Naive thymus-derived CD4-positive, alpha-beta T cell (primary cell): Measurements from ENCODE around the gene VPS13A. TPM values are rescaled to one million over a fixed set of nuclear protein-coding genes. Genes with fewer than 3 reads are reported as not detected.
"Not testable (repeated sequence)": the region's sequence is repeated elsewhere in the genome, so short reads cannot be mapped to it uniquely, and the experiment has no call there.

Experiments
- ATAC-seq: fragments of 150-1000 bp; cut with Tn5 transposase; 2 replicates; pipeline ENCODE4 v1.10.0; 2021; ENCODE audit warnings: mild to moderate bottlenecking, moderate library complexity
- CTCF ChIA-PET: fragments of 350-600 bp; sonication (Branson Sonifier 250); formaldehyde crosslinking; loops from one replicate; lab custom pipeline; 2021; ENCODE audit warnings: antibody characterized with exemption; lab: Charles Lee
- POLR2A ChIA-PET: fragments of 350-600 bp; sonication (Branson Sonifier 250); formaldehyde crosslinking; loops from one replicate; lab custom pipeline; 2021; ENCODE audit warnings: antibody characterized with exemption, inconsistent platforms; lab: Charles Lee
- DNase-seq, 9 donors: peaks; one replicate each; pipeline versions ENCODE4 v3.0.0 to v3.0.0-alpha.2; 2020 to 2022; ENCODE audit warnings: mixed read lengths in 1 of 9
- H3K27ac ChIP-seq: one replicate; pipeline ENCODE4 v1.7.0; 2013; ENCODE audit warnings: mild to moderate bottlenecking, low read depth, low read length, moderate library complexity
- H3K27me3 ChIP-seq, 2 donors: one replicate each; pipeline ENCODE4 v1.7.0; 2013; ENCODE audit warnings: low read length in 2 of 2, mild to moderate bottlenecking in 2 of 2, moderate library complexity in 2 of 2; ENCODE audit not compliant: control insufficient read depth in 2 of 2, insufficient read depth in 2 of 2
- H3K36me3 ChIP-seq, 3 experiments: 1 replicate in 2 of 3; 2 replicates in 1 of 3; pipeline ENCODE4 v1.7.0; 2013; ENCODE audit warnings: low read length in 3 of 3, mild to moderate bottlenecking in 3 of 3, moderate library complexity in 1 of 3; ENCODE audit not compliant: insufficient read depth in 3 of 3, control insufficient read depth in 2 of 3
- H3K4me1 ChIP-seq, 2 donors: one replicate each; pipeline ENCODE4 v1.7.0; 2013; ENCODE audit warnings: low read length in 2 of 2, mild to moderate bottlenecking in 2 of 2, moderate library complexity in 1 of 2; ENCODE audit not compliant: control insufficient read depth in 2 of 2, insufficient read depth in 2 of 2
- H3K4me3 ChIP-seq: 2 replicates; pipeline ENCODE4 v1.7.0; 2013; ENCODE audit warnings: mild to moderate bottlenecking, low read length
- H3K9me3 ChIP-seq, 3 experiments: 1 replicate in 2 of 3; 2 replicates in 1 of 3; pipeline ENCODE4 v1.7.0; 2013; ENCODE audit warnings: low read length in 3 of 3; ENCODE audit not compliant: control insufficient read depth in 2 of 3
- H3K27ac Mint-ChIP-seq, 9 donors: one replicate each; pipeline ENCODE4 v1.8.0; 2020 to 2022; ENCODE audit warnings: mixed read lengths in 9 of 9, mild to moderate bottlenecking in 8 of 9, moderate library complexity in 5 of 9, inconsistent platforms in 2 of 9
- H3K27me3 Mint-ChIP-seq, 5 donors: one replicate each; pipeline ENCODE4 v1.8.0; 2021 to 2022; ENCODE audit warnings: mixed read lengths in 5 of 5, mild to moderate bottlenecking in 1 of 5
- H3K36me3 Mint-ChIP-seq, 5 donors: one replicate each; pipeline ENCODE4 v1.8.0; 2020 to 2022; ENCODE audit warnings: mixed read lengths in 5 of 5, mild to moderate bottlenecking in 3 of 5, inconsistent platforms in 1 of 5
- H3K4me1 Mint-ChIP-seq, 7 donors: one replicate each; pipeline ENCODE4 v1.8.0; 2020 to 2022; ENCODE audit warnings: mixed read lengths in 7 of 7, mild to moderate bottlenecking in 3 of 7, inconsistent platforms in 1 of 7
- H3K4me3 Mint-ChIP-seq, 10 donors: one replicate each; pipeline ENCODE4 v1.8.0; 2020 to 2022; ENCODE audit warnings: mild to moderate bottlenecking in 10 of 10, mixed read lengths in 10 of 10, moderate library complexity in 6 of 10, inconsistent platforms in 2 of 10
- H3K9me3 Mint-ChIP-seq, 11 donors: one replicate each; pipeline ENCODE4 v1.8.0; 2020 to 2022; ENCODE audit warnings: mixed read lengths in 11 of 11, mild to moderate bottlenecking in 4 of 11, inconsistent platforms in 1 of 11, moderate library complexity in 1 of 11
- intact Hi-C, 2 donors: fragments of 100-400 bp; cut with micrococcal nuclease; formaldehyde crosslinking; loops; one replicate each; pipeline ENCODE4 v1.15.1; 2023
- polyA plus RNA-seq, 2 donors: library from polyadenylated mRNA; unstranded; fragments of 300-500 nt; fragmentation: Illumina TruSeq; gene quantifications; one replicate each; pipeline ENCODE4 v1.2.3, GENCODE V29; 2021
- total RNA-seq, 6 experiments: library from RNA in 5 of 6; stranded (reverse) in 5 of 6; gene quantifications; 1 replicate in 5 of 6; 2 replicates in 1 of 6; pipeline ENCODE4 v1.2.3 and lab custom pipeline; 2021 to 2026

VPS13A gene
- total and polyA plus RNA-seq, 7 experiments from 2014 or later, result 3.0 to 52.8 (median 40.9) TPM

DNA sequence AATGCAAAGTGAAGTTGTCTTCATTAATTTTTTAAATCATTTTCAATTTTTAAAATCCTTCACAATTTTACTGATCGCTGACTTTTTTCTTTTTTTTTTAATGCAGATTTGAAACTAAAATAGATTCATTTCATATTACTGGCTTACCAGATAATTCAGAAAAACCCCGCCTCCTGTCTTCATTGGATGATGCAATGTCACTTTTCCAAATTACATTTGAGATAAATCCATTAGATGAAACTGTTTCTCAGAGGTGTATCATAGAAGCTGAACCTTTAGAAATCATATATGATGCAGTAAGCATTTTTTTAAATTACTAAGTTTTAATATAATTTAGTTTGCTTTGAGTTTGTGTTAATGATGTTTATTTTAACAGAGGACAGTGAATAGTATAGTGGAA lies 60.6 kb downstream of the VPS13A start:
- ChIA-PET CTCF (no interaction called here), POLR2A (no interaction called here)
- H3K36me3 Mint-ChIP-seq, result peaks cover 12 to 54% (median 25%) of the 10 kb centered on the region in 5 donors
- H3K27ac Mint-ChIP-seq, result no peak overlapping the region
- no peaks in the 10 kb centered on the region for H3K4me1 Mint-ChIP-seq
- H3K9me3 ChIP-seq, result no peaks in the 10 kb centered on the region
- no peaks in the 10 kb centered on the region for H3K27me3 Mint-ChIP-seq
- H3K36me3 ChIP-seq, result peaks cover 0 to 6% (median 0%) of the 10 kb centered on the region in 3 experiments
- no peak for ATAC-seq
- no peaks in the 10 kb centered on the region for H3K27me3 ChIP-seq
- no peak overlapping the region for H3K4me3 Mint-ChIP-seq
- no peak overlapping the region for H3K27ac ChIP-seq
- intact Hi-C loops, result no loop called here
- H3K4me3 ChIP-seq, result no peak overlapping the region
- DNase-seq, result no peak
- no peaks in the 10 kb centered on the region for H3K9me3 Mint-ChIP-seq
- H3K4me1 ChIP-seq, result no peaks in the 10 kb centered on the region

DNA sequence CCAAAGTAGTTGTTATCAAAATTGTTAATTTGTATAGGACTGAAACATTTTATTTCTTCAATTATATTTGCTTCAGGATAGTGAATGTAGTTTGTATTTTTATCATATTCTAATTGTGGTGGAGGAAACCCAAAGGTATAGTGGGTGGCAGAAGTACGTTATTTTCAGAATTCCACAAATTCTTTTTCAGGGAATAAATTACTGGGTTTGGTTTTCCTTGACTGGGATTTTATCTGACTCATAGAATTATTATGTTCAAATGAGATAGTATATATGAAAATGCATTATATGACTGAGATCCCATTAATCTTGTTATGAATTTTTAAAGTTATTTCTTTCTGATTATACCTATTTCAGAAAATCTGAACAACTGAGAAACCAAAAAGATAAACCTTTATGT lies 73.7 kb downstream of the VPS13A start:
- intact Hi-C loops, result loop anchor here in 1 of 2 donors (10.0 kb wide), 1 partner anchor 66 kb away; no protein-coding TSS in a partner anchor
- Mint-ChIP-seq H3K27ac (no peak overlapping the region), H3K9me3 (peaks cover 0 to 16% (median 5%) of the 10 kb centered on the region in 11 donors), H3K36me3 (peaks cover 7 to 66% (median 60%) of the 10 kb centered on the region in 5 donors), H3K4me3 (no peak overlapping the region), H3K4me1 (no peaks in the 10 kb centered on the region), H3K27me3 (no peaks in the 10 kb centered on the region)
- ATAC-seq (no peak), DNase-seq (no peak)
- Histone ChIP-seq H3K27ac (no peak overlapping the region), H3K4me1 (no peaks in the 10 kb centered on the region), H3K4me3 (no peak overlapping the region), H3K36me3 (no peaks in the 10 kb centered on the region), H3K9me3 (no peaks in the 10 kb centered on the region), H3K27me3 (no peaks in the 10 kb centered on the region)
- ChIA-PET POLR2A (no interaction called here), CTCF (no interaction called here)

DNA sequence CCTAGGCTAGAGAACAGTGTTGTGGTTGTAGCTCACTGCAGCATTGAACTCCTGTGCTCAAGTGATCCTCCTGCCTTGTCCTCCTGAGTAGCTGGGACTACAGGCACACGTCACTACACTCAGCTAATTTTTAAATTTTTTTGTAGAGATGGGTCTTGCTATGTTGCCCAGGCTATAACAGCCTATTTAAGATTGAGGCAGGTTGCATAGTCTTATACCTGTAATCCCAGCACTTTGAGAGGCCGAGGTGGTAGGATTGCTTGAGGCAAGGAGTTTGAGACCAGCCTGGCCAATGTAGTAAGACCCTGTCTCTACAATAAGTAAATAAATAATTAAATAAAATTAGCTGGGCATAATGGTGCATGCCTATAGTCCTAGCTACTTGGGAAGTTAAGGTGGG lies 79.9 kb downstream of the VPS13A start:
- Histone ChIP-seq H3K4me3 (no peak overlapping the region), H3K27me3 (no peaks in the 10 kb centered on the region), H3K36me3 (no peaks in the 10 kb centered on the region), H3K4me1 (no peaks in the 10 kb centered on the region), H3K27ac (no peak overlapping the region), H3K9me3 (no peaks in the 10 kb centered on the region)
- no peak for DNase-seq
- ChIA-PET POLR2A (no interaction called here), CTCF (no interaction called here)
- H3K9me3 Mint-ChIP-seq, result peaks cover 0 to 27% (median 12%) of the 10 kb centered on the region in 11 donors
- H3K36me3 Mint-ChIP-seq, result peaks cover 15 to 73% (median 62%) of the 10 kb centered on the region in 5 donors
- H3K27me3 Mint-ChIP-seq, result no peaks in the 10 kb centered on the region
- no peak overlapping the region for H3K27ac Mint-ChIP-seq
- intact Hi-C loops, result loop anchor here in 1 of 2 donors (10.0 kb wide), 1 partner anchor 72 kb away; no protein-coding TSS in a partner anchor
- no peak for ATAC-seq
- H3K4me3 Mint-ChIP-seq, result no peak overlapping the region
- no peaks in the 10 kb centered on the region for H3K4me1 Mint-ChIP-seq

DNA sequence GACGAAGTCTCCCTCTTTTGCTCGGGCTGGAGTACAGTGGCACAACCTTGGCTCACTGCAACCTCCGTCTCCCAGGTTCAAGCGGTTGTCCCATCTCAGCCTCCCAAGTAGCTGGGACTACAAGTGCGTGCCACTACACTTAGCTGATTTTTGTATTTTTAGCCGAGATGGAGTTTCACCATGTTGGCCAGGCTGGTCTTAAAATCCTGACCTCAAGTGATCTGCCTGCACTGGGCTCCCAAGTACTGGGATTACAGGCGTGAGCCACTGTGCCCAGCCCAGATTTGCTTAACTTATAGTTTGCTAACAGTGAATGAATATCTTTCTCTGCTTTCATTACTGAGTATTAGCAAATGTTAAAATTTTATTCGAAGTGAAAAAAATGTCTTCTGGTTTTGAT lies 84.3 kb downstream of the VPS13A start:
- ATAC-seq (no peak), DNase-seq (no peak)
- Mint-ChIP-seq H3K4me1 (peaks cover 0 to 4% (median 0%) of the 10 kb centered on the region in 7 donors), H3K27ac (no peak overlapping the region), H3K36me3 (peaks cover 34 to 73% (median 64%) of the 10 kb centered on the region in 5 donors), H3K4me3 (no peak overlapping the region), H3K27me3 (no peaks in the 10 kb centered on the region), H3K9me3 (peaks cover 0 to 29% (median 14%) of the 10 kb centered on the region in 11 donors)
- ChIA-PET POLR2A (no interaction called here), CTCF (no interaction called here)
- intact Hi-C loops, result no loop called here
- Histone ChIP-seq H3K9me3 (no peaks in the 10 kb centered on the region), H3K27ac (no peak overlapping the region), H3K4me1 (no peaks in the 10 kb centered on the region), H3K36me3 (no peaks in the 10 kb centered on the region), H3K27me3 (no peaks in the 10 kb centered on the region), H3K4me3 (no peak overlapping the region)

DNA sequence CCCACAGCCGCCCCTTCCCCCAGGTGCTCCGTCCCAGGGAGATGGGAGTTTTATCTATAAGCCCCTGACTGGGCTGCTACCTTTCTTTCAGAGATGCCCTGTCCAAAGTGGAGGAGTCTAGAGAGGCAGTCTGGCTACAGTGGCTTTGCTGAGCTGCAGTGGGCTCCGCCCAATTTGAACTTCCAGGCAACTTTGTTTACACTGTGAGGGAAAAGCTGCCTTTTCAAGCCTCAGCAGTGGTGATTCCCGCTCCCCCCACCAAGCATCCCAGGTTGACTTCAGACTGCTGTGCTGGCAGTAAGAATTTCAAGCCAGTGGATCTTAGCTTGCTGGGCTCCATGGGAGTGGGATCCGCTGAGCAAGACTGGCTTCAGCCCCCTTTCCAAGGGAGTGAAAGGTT lies 90.4 kb downstream of the VPS13A start:
- Mint-ChIP-seq H3K9me3 (peaks cover 1 to 32% (median 11%) of the 10 kb centered on the region in 11 donors), H3K36me3 (peaks cover 27 to 67% (median 53%) of the 10 kb centered on the region in 5 donors)
- DNase-seq, ATAC-seq, H3K4me3 ChIP-seq, H3K4me3 Mint-ChIP-seq, H3K27ac ChIP-seq, H3K4me1 Mint-ChIP-seq, CTCF ChIA-PET, H3K4me1 ChIP-seq, intact Hi-C loops, H3K27me3 Mint-ChIP-seq, H3K27me3 ChIP-seq, H3K36me3 ChIP-seq, H3K9me3 ChIP-seq, POLR2A ChIA-PET, H3K27ac Mint-ChIP-seq: not testable (repeated sequence)

DNA sequence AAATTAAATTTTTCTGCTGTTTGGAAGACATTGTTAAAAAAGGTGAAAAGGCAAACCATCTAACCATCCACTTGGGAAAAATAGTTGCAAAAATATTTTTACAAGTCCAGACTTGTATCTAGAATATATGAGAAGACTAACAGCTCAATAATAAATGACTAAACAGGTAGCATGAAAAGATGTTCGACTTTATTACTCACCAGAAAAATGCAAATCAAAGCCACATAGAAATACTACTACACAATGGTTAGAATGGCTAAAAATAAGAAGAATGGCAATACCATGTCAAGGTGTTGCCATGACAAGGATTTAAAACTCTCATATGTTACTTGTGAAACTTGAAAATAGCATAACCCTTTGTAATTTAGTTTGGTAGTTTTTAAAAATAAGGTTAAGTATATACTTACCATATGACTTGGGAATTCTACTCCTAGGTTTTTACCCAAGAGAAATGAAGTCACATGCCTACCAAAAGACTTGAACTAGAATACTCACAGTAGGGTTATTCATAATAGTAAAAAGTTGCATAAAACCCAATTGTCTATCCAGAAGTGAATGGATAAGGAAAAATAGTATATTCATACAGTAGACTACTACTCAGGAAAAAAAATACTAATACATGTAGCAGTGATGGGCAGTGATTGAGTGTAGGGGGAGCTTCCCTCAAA lies 93.8 kb downstream of the VPS13A start:
- Histone ChIP-seq H3K36me3 (peaks cover 0 to 9% (median 0%) of the 10 kb centered on the region in 3 experiments), H3K4me1 (no peaks in the 10 kb centered on the region), H3K9me3 (no peaks in the 10 kb centered on the region), H3K27ac (no peak overlapping the region), H3K27me3 (no peaks in the 10 kb centered on the region), H3K4me3 (no peak overlapping the region)
- ChIA-PET POLR2A (no interaction called here), CTCF (no interaction called here)
- intact Hi-C loops, result no loop called here
- Mint-ChIP-seq H3K4me1 (peaks cover 0 to 2% (median 0%) of the 10 kb centered on the region in 7 donors), H3K9me3 (peaks cover 0 to 8% (median 1%) of the 10 kb centered on the region in 11 donors), H3K27ac (no peak overlapping the region), H3K4me3 (no peak overlapping the region), H3K27me3 (no peaks in the 10 kb centered on the region), H3K36me3 (peaks cover 2 to 40% (median 30%) of the 10 kb centered on the region in 5 donors)
- ATAC-seq (no peak), DNase-seq (no peak)

DNA sequence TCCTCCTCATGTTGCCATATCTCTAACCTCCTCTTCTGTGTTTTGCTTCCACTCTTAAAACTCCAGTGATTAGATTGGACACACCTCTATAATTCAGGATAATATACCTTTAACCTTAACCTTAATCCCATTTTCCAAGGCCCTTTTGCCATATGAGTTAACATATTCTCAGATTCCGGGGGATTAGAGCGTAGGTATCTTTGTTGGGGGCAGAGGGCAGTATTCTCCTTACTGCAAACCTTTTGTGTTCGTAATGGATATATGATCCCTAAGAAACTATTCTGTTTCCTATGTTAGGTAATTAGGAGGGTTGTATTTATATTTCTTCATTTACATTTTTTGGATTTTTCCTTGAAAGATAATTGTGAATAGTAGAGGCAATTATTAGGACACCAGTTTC lies 99.5 kb downstream of the VPS13A start:
- DNase-seq (no peak), ATAC-seq (no peak)
- intact Hi-C loops, result no loop called here
- no peaks in the 10 kb centered on the region for H3K27me3 Mint-ChIP-seq
- Histone ChIP-seq H3K27me3 (no peaks in the 10 kb centered on the region), H3K27ac (no peak overlapping the region), H3K4me1 (no peaks in the 10 kb centered on the region), H3K36me3 (peaks cover 0 to 3% (median 0%) of the 10 kb centered on the region in 3 experiments), H3K4me3 (no peak overlapping the region), H3K9me3 (no peaks in the 10 kb centered on the region)
- H3K27ac Mint-ChIP-seq, result no peak overlapping the region
- H3K4me3 Mint-ChIP-seq, result no peak overlapping the region
- H3K36me3 Mint-ChIP-seq, result peaks cover 0 to 32% (median 22%) of the 10 kb centered on the region in 5 donors
- no peaks in the 10 kb centered on the region for H3K9me3 Mint-ChIP-seq
- ChIA-PET POLR2A (no interaction called here), CTCF (no interaction called here)
- H3K4me1 Mint-ChIP-seq, result peaks cover 0 to 4% (median 0%) of the 10 kb centered on the region in 7 donors
